Prostate gland (tissue), 2 donors: Measurements from ENCODE around the gene TOM1L2. TPM values are rescaled to one million over a fixed set of nuclear protein-coding genes. Genes with fewer than 3 reads are reported as not detected.

Experiments
- DNase-seq: peaks from one replicate; pipeline ENCODE4 v3.0.0-alpha.2; 2019; ENCODE audit warnings: low spot score
- H3K27ac ChIP-seq, 2 donors: fragments of 200-600 bp; sonication (generic); 2 replicates each; pipeline ENCODE4 v1.5.1; 2017 to 2019
- H3K27me3 ChIP-seq: fragments of 200-600 bp; sonication (generic); replicated peaks from 2 replicates; pipeline ENCODE4 v1.5.1; 2019; ENCODE audit not compliant: insufficient read depth
- H3K36me3 ChIP-seq, 2 donors: fragments of 200-600 bp; sonication (generic); 1 replicate in 1 of 2; 2 replicates in 1 of 2; pipeline versions ENCODE4 v1.5.1 to v1.8.1; 2017 to 2019
- H3K4me1 ChIP-seq: fragments of 200-600 bp; sonication (generic); replicated peaks from 2 replicates; pipeline ENCODE4 v1.5.1; 2019
- H3K4me3 ChIP-seq, 2 donors: fragments of 200-600 bp; sonication (generic); 2 replicates each; pipeline ENCODE4 v1.5.1; 2017 to 2019
- H3K9me3 ChIP-seq: fragments of 200-600 bp; sonication (generic); 2 replicates; pipeline ENCODE4 v1.5.1; 2017
- POLR2A ChIP-seq: fragments of 450-650 bp; IDR thresholded peaks from one replicate; pipeline ENCODE4 v1.6.1; 2016; ENCODE audit warnings: antibody characterized with exemption, mild to moderate bottlenecking
- POLR2AphosphoS5 ChIP-seq: sonication (generic); formaldehyde crosslinking; IDR thresholded peaks from one replicate; pipeline ENCODE4 v1.6.1; 2017; ENCODE audit warnings: antibody characterized with exemption
- WGBS: methylation state at CpG from one replicate; pipeline ENCODE4 v1.1.5; 2018; 5-methylcytosine and 5-hydroxymethylcytosine counted together
- intact Hi-C: fragments of 100-400 bp; cut with DNase I; formaldehyde crosslinking; loops from one replicate; pipeline ENCODE4 v1.14.2; 2022
- total RNA-seq, 2 donors: library from RNA; depleted of rRNA; stranded (reverse); fragments of >200 nt; gene quantifications; one replicate each; pipeline ENCODE4 v1.1.0, GENCODE V29; 2016
- TF ChIP-seq, protein P1 (sequence below), 4 experiments: fragments of 200-600 bp in 2 of 4; fragments of 450-650 bp in 2 of 4; sonication (generic) in 2 of 4; IDR thresholded peaks; 1 replicate in 3 of 4; 2 replicates in 1 of 4; pipeline ENCODE4 v1.5.1; 2016 to 2019; ENCODE audit warnings: antibody characterized with exemption in 4 of 4, mild to moderate bottlenecking in 2 of 4, moderate library complexity in 2 of 4

The TOM1L2 gene
- total RNA-seq, 2 donors from 2014 or later: 162 to 185 TPM

DNA sequence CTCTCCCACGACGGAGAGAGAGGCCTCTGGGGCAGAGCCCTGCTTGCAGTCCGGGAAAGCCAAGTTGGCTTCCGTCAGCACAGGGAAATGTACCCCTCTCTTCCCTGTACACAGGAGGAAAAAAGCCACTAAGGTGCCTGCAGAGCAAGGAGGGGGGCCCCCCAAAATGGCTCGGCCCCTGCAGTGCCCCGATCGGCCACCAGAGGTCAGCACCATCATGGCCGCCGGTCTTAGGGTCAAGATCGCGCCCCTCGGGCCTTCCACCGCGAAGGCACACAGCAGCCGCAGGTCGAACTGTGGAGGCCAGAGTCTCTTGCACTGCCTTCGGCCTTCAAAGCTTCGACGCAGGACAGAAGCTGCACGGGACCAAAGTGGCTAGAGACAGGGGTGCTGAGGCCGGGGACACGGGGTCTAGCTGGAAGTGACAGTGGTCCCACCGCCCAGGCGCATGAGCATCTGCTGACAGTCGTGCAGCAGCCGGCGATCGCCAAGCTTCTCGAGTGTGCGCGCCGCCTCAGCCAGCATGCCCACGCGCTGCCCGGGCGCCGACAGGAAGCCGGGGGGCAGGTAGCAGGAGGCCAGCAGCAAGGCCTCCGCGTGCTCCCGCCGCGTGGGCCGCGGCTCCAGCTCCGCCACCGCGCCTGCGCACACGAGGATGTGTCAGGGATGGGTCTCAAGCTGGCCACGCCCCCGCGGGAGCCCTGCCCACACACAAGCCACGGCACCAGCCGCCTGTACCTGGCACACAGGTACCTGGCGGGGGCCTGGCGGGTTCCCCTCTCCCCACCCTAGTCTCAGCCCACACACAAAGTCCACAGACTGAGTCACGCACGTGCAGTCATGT is 159.8 kb downstream of the TOM1L2 start:
- Histone ChIP-seq H3K4me1 (peaks cover 25% of the 10 kb centered on the region), H3K4me3 (no peak overlapping the region), H3K27me3 (no peaks in the 10 kb centered on the region), H3K36me3 (peaks cover 0 to 12% of the 10 kb centered on the region in 2 donors), H3K9me3 (no peaks in the 10 kb centered on the region), H3K27ac (peak overlapping the region; percentile 80 to 94)
- no peak for TF ChIP-seq POLR2A
- peak; percentile 39 for TF ChIP-seq POLR2AphosphoS5
- TF ChIP-seq, protein P1, sequence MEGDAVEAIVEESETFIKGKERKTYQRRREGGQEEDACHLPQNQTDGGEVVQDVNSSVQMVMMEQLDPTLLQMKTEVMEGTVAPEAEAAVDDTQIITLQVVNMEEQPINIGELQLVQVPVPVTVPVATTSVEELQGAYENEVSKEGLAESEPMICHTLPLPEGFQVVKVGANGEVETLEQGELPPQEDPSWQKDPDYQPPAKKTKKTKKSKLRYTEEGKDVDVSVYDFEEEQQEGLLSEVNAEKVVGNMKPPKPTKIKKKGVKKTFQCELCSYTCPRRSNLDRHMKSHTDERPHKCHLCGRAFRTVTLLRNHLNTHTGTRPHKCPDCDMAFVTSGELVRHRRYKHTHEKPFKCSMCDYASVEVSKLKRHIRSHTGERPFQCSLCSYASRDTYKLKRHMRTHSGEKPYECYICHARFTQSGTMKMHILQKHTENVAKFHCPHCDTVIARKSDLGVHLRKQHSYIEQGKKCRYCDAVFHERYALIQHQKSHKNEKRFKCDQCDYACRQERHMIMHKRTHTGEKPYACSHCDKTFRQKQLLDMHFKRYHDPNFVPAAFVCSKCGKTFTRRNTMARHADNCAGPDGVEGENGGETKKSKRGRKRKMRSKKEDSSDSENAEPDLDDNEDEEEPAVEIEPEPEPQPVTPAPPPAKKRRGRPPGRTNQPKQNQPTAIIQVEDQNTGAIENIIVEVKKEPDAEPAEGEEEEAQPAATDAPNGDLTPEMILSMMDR (IDR thresholded peaks at IDR 0.05): peak; percentile 98 to 99 (median 99)
- WGBS: 57% methylated on average over 56 of the region's 59 CpGs
- intact Hi-C loops: loop anchor here (2.0 to 10.0 kb wide), 2 partner anchors 48 to 222 kb away; partner anchors contain the start of genes ATPAF2 and GID4
- DNase-seq: peak; percentile 62

DNA sequence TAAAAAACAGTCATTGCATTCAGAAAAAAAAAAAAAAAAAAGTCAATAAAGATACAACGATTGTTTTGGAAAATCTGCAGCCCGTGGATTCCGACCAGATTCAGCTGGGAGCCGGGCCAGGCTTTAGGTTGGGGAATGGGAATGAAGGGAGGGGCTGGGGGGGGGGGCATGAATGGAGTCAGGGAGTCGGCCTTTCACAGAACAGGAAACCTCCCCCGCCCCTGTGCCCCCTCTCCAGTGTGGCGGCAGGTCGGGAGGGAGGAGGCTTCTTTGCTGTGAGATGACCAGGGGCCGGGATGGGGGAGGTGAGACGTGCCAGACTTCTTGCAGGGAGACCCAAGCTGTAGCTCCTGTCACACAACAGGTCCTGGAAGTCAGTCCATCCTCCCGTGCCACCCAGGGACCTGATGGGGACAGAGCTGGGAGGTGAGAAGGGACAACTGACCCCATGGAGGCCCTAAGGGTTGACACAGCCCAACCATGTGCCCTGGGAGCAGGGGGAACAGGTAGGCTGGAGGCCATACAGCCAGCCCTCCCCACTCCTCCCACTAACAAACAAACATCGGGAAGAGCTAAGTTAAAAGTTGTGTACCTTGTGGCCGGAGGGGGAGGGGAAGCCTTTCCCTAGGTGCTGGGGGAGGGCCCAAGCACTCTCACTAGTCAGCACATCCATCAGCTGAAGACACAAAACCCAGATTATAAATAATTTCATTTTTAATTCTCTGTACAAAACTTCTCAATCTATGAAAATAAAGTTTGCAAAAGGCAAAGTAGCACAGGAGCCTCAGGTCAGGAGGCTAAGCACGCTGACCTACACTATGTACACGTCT is 160.6 kb downstream of the TOM1L2 start:
- DNase-seq: no peak
- H3K9me3 ChIP-seq: no peaks in the 10 kb centered on the region
- no peaks in the 10 kb centered on the region for H3K27me3 ChIP-seq
- TF ChIP-seq POLR2AphosphoS5 (no peak), POLR2A (no peak)
- TF ChIP-seq, protein P1 (IDR thresholded peaks at IDR 0.05): no peak
- no peak overlapping the region for H3K4me3 ChIP-seq
- peaks cover 25% of the 10 kb centered on the region for H3K4me1 ChIP-seq
- peak overlapping the region; percentile 80 to 94 for H3K27ac ChIP-seq
- 21% methylated on average over 15 of the region's 15 CpGs for WGBS
- intact Hi-C loops: loop anchor here (2.0 to 10.0 kb wide), 2 partner anchors 49 to 223 kb away; partner anchors contain the start of genes ATPAF2 and GID4
- peaks cover 0 to 3% of the 10 kb centered on the region in 2 donors for H3K36me3 ChIP-seq

DNA sequence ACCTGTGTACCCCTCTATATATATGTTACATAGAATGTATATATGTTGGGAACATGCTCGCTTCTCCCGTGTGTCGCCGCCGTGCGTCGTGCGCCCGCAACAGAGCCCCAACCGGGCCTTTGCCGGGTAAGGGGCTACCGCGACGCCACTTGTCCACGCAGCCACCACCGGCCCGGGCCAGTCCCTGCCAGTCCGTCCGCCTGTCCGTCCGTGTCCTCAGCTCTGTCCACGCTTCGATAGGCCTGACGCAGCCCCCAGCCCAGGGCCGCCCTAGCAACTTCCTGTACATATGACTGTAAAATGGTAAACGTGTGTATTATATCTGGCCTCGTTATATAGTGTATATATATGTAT is 161.3 kb downstream of the TOM1L2 start:
- Histone ChIP-seq H3K4me1 (peaks cover 25% of the 10 kb centered on the region), H3K27ac (peak overlapping the region; percentile 80 to 94), H3K27me3 (no peaks in the 10 kb centered on the region), H3K4me3 (no peak overlapping the region), H3K9me3 (no peaks in the 10 kb centered on the region), H3K36me3 (no peaks in the 10 kb centered on the region)
- no peak for DNase-seq
- intact Hi-C loops: loop anchor here (10.0 kb wide), 1 partner anchor 224 kb away; the partner anchor contains the start of genes ATPAF2 and GID4
- 68% methylated on average over 27 of the region's 27 CpGs for WGBS
- TF ChIP-seq, protein P1 (IDR thresholded peaks at IDR 0.05): no peak
- TF ChIP-seq POLR2AphosphoS5 (no peak), POLR2A (no peak)

GRCh38 chr17:17810084-17810894 is 161.9 kb downstream of the TOM1L2 start:
- peak; percentile 22 for TF ChIP-seq POLR2AphosphoS5
- TF ChIP-seq, protein P1 (IDR thresholded peaks at IDR 0.05): no peak
- 43% methylated on average over 57 of the region's 68 CpGs for WGBS
- intact Hi-C loops: loop anchor here (10.0 kb wide), 1 partner anchor 225 kb away; the partner anchor contains the start of genes ATPAF2 and GID4
- H3K27me3 ChIP-seq: no peaks in the 10 kb centered on the region
- H3K27ac ChIP-seq: peak overlapping the region; percentile 80 to 94
- peak overlapping the region; percentile 9 to 24 for H3K4me3 ChIP-seq
- H3K36me3 ChIP-seq: no peaks in the 10 kb centered on the region
- peak; percentile 55 for DNase-seq
- no peaks in the 10 kb centered on the region for H3K9me3 ChIP-seq
- peaks cover 25% of the 10 kb centered on the region for H3K4me1 ChIP-seq
